Natural killer cell (primary cell): ENCODE results near the gene SNED1. TPM values are rescaled to one million over a fixed set of nuclear protein-coding genes. Genes with fewer than 3 reads are reported as not detected.
A peak's percentile ranks its signal among the peaks of the same experiment; 100 is the strongest.

ENCODE experiments used
- ATAC-seq, 3 donors: fragments of 150-1000 bp in 2 of 3; fragments of 200-7000 bp in 1 of 3; cut with Tn5 transposase; 1 replicate in 1 of 3; 2 replicates in 2 of 3; pipeline ENCODE4 v1.10.0; 2021; ENCODE audit warnings: mild to moderate bottlenecking in 2 of 3, moderate library complexity in 2 of 3
- DNase-seq, 2 donors: peaks; one replicate each; pipeline versions ENCODE4 v3.0.0 to v3.0.0-alpha.2; 2013 to 2021; ENCODE audit warnings: mixed read lengths in 1 of 2
- H3K27ac ChIP-seq: one replicate; pipeline ENCODE4 v1.5.1; 2013; ENCODE audit warnings: mild to moderate bottlenecking, low read length
- H3K27me3 ChIP-seq: one replicate; pipeline ENCODE4 v1.6.1; 2013; ENCODE audit warnings: low read length; ENCODE audit not compliant: control insufficient read depth, insufficient read depth
- H3K36me3 ChIP-seq: one replicate; pipeline ENCODE4 v1.6.1; 2013; ENCODE audit warnings: low read length; ENCODE audit not compliant: control insufficient read depth, insufficient read depth
- H3K4me1 ChIP-seq: one replicate; pipeline ENCODE4 v1.6.1; 2013; ENCODE audit warnings: low read length; ENCODE audit not compliant: control insufficient read depth, insufficient read depth
- H3K4me3 ChIP-seq: one replicate; pipeline ENCODE4 v1.5.1; 2013; ENCODE audit warnings: low read length
- H3K9me3 ChIP-seq: one replicate; pipeline ENCODE4 v1.6.1; 2013; ENCODE audit warnings: low read length; ENCODE audit not compliant: control insufficient read depth, insufficient read depth
- H3K27ac Mint-ChIP-seq, 2 donors: one replicate each; pipeline ENCODE4 v1.8.0; 2022; ENCODE audit warnings: mild to moderate bottlenecking in 2 of 2, mixed read lengths in 2 of 2, moderate library complexity in 1 of 2
- H3K27me3 Mint-ChIP-seq, 2 donors: one replicate each; pipeline ENCODE4 v1.8.0; 2022; ENCODE audit warnings: low read depth in 2 of 2, mixed read lengths in 2 of 2
- H3K36me3 Mint-ChIP-seq: one replicate; pipeline ENCODE4 v1.8.0; 2022; ENCODE audit warnings: mixed read lengths
- H3K4me1 Mint-ChIP-seq, 2 donors: one replicate each; pipeline ENCODE4 v1.8.0; 2022; ENCODE audit warnings: mixed read lengths in 2 of 2
- H3K4me3 Mint-ChIP-seq: one replicate; pipeline ENCODE4 v1.8.0; 2022; ENCODE audit warnings: mild to moderate bottlenecking, moderate library complexity, mixed read lengths
- H3K9me3 Mint-ChIP-seq, 2 donors: one replicate each; pipeline ENCODE4 v1.8.0; 2022; ENCODE audit warnings: mixed read lengths in 2 of 2
- WGBS: methylation state at CpG from one replicate; pipeline ENCODE4 v1.1.7; 2013; ENCODE audit warnings: missing lambda C conversion rate; ENCODE audit not compliant: insufficient coverage; 5-methylcytosine and 5-hydroxymethylcytosine counted together
- intact Hi-C: fragments of 100-400 bp; cut with micrococcal nuclease; formaldehyde crosslinking; loops from one replicate; pipeline ENCODE4 v1.14.2; 2022
- total RNA-seq, 4 donors: library from RNA; stranded (reverse); fragments of 120-200 nt in 1 of 4; gene quantifications; one replicate each; pipeline versions ENCODE4 v1.2.3 to v1.2.4, GENCODE V29; 2013 to 2022
- TF ChIP-seq, protein P1 (sequence below): fragments of 200-600 bp; IDR thresholded peaks from one replicate; pipeline ENCODE4 v1.8.0; 2022; ENCODE audit warnings: antibody characterized with exemption

SNED1 gene
- total RNA-seq, 3 donors from 2014 or later (not counting 1 experiment from before 2014, with no cell fraction given) = 0.97 to 4.9 (median 2.5) TPM

DNA sequence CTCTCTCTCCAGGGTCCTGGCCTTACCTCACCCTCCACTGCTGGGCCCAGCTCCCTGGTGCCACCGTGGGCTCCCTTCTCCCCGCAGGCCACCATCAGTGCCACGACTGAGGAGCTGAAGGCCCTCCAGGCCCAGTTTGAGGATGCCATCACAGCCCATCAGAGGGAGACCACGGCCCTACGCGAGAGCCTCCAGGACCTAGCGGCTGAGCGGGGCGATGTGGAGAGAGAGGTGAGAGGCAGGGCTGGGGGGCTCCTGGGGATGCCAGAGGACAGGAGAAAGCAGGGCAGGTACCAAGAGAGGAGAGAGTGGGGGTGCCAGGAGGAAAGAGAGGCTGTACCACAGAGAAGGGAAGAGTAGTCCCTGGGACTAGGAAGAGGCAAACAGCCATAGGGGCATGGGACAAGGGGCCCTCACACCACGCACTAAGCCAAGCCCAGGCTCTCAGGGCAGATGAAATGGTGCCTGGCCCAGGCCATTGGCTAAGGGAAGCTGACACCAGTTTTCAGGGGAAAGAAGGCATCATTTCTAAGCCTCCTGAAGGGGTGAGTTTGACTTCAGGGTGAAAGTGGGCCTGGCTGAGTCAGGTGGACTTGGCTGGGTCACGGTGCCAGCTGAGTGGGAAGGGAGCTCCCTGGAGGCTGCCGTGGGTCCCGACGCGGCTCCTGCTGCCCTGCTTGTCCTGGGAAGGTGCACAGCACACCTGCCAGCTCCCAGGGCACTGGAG, 39.0 kb upstream of the SNED1 start:
- TF ChIP-seq, protein P1, sequence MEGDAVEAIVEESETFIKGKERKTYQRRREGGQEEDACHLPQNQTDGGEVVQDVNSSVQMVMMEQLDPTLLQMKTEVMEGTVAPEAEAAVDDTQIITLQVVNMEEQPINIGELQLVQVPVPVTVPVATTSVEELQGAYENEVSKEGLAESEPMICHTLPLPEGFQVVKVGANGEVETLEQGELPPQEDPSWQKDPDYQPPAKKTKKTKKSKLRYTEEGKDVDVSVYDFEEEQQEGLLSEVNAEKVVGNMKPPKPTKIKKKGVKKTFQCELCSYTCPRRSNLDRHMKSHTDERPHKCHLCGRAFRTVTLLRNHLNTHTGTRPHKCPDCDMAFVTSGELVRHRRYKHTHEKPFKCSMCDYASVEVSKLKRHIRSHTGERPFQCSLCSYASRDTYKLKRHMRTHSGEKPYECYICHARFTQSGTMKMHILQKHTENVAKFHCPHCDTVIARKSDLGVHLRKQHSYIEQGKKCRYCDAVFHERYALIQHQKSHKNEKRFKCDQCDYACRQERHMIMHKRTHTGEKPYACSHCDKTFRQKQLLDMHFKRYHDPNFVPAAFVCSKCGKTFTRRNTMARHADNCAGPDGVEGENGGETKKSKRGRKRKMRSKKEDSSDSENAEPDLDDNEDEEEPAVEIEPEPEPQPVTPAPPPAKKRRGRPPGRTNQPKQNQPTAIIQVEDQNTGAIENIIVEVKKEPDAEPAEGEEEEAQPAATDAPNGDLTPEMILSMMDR = no peak
- intact Hi-C loops = no loop called here
- Histone ChIP-seq H3K4me1 (peaks cover 3% of the 10 kb centered on the region), H3K27me3 (no peaks in the 10 kb centered on the region), H3K36me3 (no peaks in the 10 kb centered on the region), H3K27ac (no peak overlapping the region), H3K9me3 (no peaks in the 10 kb centered on the region), H3K4me3 (no peak overlapping the region)
- 90% methylated on average over 15 of the region's 15 CpGs for WGBS
- ATAC-seq (no peak), DNase-seq (peak in 1 of 2 donors; percentile 10)
- Mint-ChIP-seq H3K27me3 (peaks cover 0 to 3% of the 10 kb centered on the region in 2 donors), H3K4me3 (no peak overlapping the region), H3K4me1 (peaks cover 0 to 5% of the 10 kb centered on the region in 2 donors), H3K27ac (no peak overlapping the region), H3K36me3 (no peaks in the 10 kb centered on the region), H3K9me3 (no peaks in the 10 kb centered on the region)

- peaks cover 4% of the 10 kb centered on the region for H3K4me1 ChIP-seq
- no peak overlapping the region for H3K27ac ChIP-seq
- no peaks in the 10 kb centered on the region for H3K27me3 ChIP-seq
- H3K9me3 ChIP-seq = no peaks in the 10 kb centered on the region
- Mint-ChIP-seq H3K4me1 (peaks cover 0 to 5% of the 10 kb centered on the region in 2 donors), H3K9me3 (no peaks in the 10 kb centered on the region), H3K36me3 (no peaks in the 10 kb centered on the region), H3K27ac (no peak overlapping the region), H3K4me3 (no peak overlapping the region), H3K27me3 (peaks cover 0 to 3% of the 10 kb centered on the region in 2 donors)
- DNase-seq (peak in 1 of 2 donors; percentile 7), ATAC-seq (no peak)
- H3K4me3 ChIP-seq = no peak overlapping the region
- TF ChIP-seq, protein P1 = no peak
- intact Hi-C loops = no loop called here
- WGBS = 86% methylated on average over 14 of the region's 14 CpGs
- no peaks in the 10 kb centered on the region for H3K36me3 ChIP-seq
Measured at GRCh38 chr2:240959941-240960308, 38.5 kb upstream of the SNED1 start.

DNA sequence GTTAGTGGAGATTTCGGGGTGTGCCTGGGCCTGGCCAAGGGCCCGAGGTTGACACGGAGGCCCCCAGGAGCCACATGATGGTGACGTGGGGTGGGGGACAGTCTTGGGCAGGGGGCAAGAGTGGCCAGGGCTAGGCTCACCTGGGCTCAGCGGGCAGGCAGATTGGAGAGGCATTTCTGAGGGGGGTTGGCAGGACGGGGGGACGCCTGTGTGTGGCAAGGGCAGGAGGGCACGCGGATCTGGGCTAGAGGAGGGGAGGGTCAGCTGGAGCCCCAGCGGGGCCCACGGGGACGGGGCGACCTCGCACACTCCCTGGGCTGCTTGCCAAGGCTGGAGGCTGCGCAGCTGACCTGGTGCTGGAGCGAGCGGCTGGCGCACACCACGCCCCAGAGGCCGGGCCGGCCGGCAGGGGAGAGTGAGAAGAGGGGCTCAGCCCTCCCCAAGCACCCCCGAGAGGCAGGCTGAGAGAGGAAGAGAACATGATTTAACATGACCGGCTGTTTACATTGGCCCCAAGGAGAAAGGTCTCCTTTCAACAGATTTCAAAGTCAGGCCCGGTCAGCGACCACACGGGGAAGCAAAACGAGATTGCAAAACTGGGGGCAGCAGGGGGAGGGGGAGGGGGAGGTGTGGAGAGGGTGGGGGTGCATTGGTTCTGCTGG, 38.0 kb upstream of the SNED1 start:
- H3K4me3 ChIP-seq = no peak overlapping the region
- Mint-ChIP-seq H3K36me3 (no peaks in the 10 kb centered on the region), H3K9me3 (no peaks in the 10 kb centered on the region), H3K27me3 (peaks cover 0 to 3% of the 10 kb centered on the region in 2 donors), H3K4me1 (peaks cover 0 to 5% of the 10 kb centered on the region in 2 donors), H3K4me3 (no peak overlapping the region), H3K27ac (no peak overlapping the region)
- ATAC-seq (no peak), DNase-seq (peak in 1 of 2 donors; percentile 5)
- no peaks in the 10 kb centered on the region for H3K9me3 ChIP-seq
- TF ChIP-seq, protein P1 = no peak
- H3K27ac ChIP-seq = no peak overlapping the region
- no peaks in the 10 kb centered on the region for H3K36me3 ChIP-seq
- H3K27me3 ChIP-seq = no peaks in the 10 kb centered on the region
- peaks cover 8% of the 10 kb centered on the region for H3K4me1 ChIP-seq
- WGBS = 30% methylated on average over 28 of the region's 28 CpGs
- intact Hi-C loops = no loop called here
